MG63 (cell line): ENCODE measurements around the gene LYRM9. TPM values are rescaled to one million over a fixed set of nuclear protein-coding genes. Genes with fewer than 3 reads are reported as not detected.

Source experiments
- DNase-seq: peaks from one replicate; pipeline ENCODE4 v3.0.0-alpha.2; 2020
- H3K27me3 ChIP-seq: fragments of 250-450 bp; sonication (Bioruptor Pico); 2 replicates; pipeline ENCODE4 v1.5.1; 2020; ENCODE audit warnings: mild to moderate bottlenecking, moderate library complexity
- H3K36me3 ChIP-seq: fragments of 250-450 bp; sonication (Bioruptor Pico); 2 replicates; pipeline ENCODE4 v1.5.1; 2020; ENCODE audit warnings: mild to moderate bottlenecking, moderate library complexity
- H3K4me3 ChIP-seq: fragments of 250-450 bp; sonication (Bioruptor Pico); 2 replicates; pipeline ENCODE4 v1.5.1; 2020; ENCODE audit warnings: mild to moderate bottlenecking, moderate library complexity
- H3K9me3 ChIP-seq: fragments of 250-450 bp; sonication (Bioruptor Pico); 2 replicates; pipeline ENCODE4 v1.5.1; 2020; ENCODE audit warnings: mild to moderate bottlenecking, moderate library complexity
- total RNA-seq: library from RNA; depleted of rRNA; stranded (reverse); fragments of >200 nt; shearing (Covaris generic); gene quantifications from 2 replicates; pipeline ENCODE4 v1.2.3, GENCODE V29; 2014; ENCODE audit warnings: low replicate concordance; rRNA removed

LYRM9 gene
- 1.1 and 7.2 TPM in 2 replicates for total RNA-seq

GRCh38 chr17:27892866-27893769, at the start of gene LYRM9:
Gene LYRM9, minus strand, starts transcription at chr17:27893365. Its CDS starts 10,671 bp downstream, at chr17:27882694.
- no peaks in the 10 kb centered on the region for H3K9me3 ChIP-seq
- no peaks in the 10 kb centered on the region for H3K36me3 ChIP-seq
- peak; percentile 93 for DNase-seq
- peak within 1 kb of the TSS; percentile 78 for H3K4me3 ChIP-seq
- H3K27me3 ChIP-seq: no peaks in the 10 kb centered on the region

GRCh38 chr17:27940503-27941428, 47.6 kb upstream of the LYRM9 start:
- H3K36me3 ChIP-seq: no peaks in the 10 kb centered on the region
- no peak overlapping the region for H3K4me3 ChIP-seq
- DNase-seq: no peak
- H3K9me3 ChIP-seq: no peaks in the 10 kb centered on the region
- no peaks in the 10 kb centered on the region for H3K27me3 ChIP-seq

GRCh38 chr17:27939474-27940465, 46.6 kb upstream of the LYRM9 start:
- H3K36me3 ChIP-seq: no peaks in the 10 kb centered on the region
- no peaks in the 10 kb centered on the region for H3K27me3 ChIP-seq
- no peak for DNase-seq
- no peaks in the 10 kb centered on the region; the same call in 1 of the 2 replicates for H3K9me3 ChIP-seq
- no peak overlapping the region for H3K4me3 ChIP-seq

- no peaks in the 10 kb centered on the region for H3K27me3 ChIP-seq
These were observed 45.7 kb upstream of the LYRM9 start for GRCh38 chr17:27938864-27939263.

GRCh38 chr17:27938241-27938640, 45.1 kb upstream of the LYRM9 start:
- no peak for DNase-seq

More at GRCh38 chr17:27938864-27939263, 45.7 kb upstream of the LYRM9 start:
- H3K4me3 ChIP-seq: no peak overlapping the region
- H3K36me3 ChIP-seq: no peaks in the 10 kb centered on the region
- no peaks in the 10 kb centered on the region; the same call in none of the 2 replicates for H3K9me3 ChIP-seq
- DNase-seq: no peak

GRCh38 chr17:27937025-27937546, 43.9 kb upstream of the LYRM9 start:
- Histone ChIP-seq H3K9me3 (no peaks in the 10 kb centered on the region; the same call in none of the 2 replicates), H3K27me3 (no peaks in the 10 kb centered on the region), H3K36me3 (no peaks in the 10 kb centered on the region), H3K4me3 (no peak overlapping the region)
- DNase-seq: no peak

More at GRCh38 chr17:27938241-27938640, 45.1 kb upstream of the LYRM9 start:
- no peaks in the 10 kb centered on the region; the same call in none of the 2 replicates for H3K9me3 ChIP-seq
- no peaks in the 10 kb centered on the region for H3K36me3 ChIP-seq
- no peaks in the 10 kb centered on the region for H3K27me3 ChIP-seq
- no peak overlapping the region for H3K4me3 ChIP-seq

GRCh38 chr17:27930000-27930399, 36.8 kb upstream of the LYRM9 start:
- no peak for DNase-seq
- Histone ChIP-seq H3K27me3 (no peaks in the 10 kb centered on the region), H3K9me3 (peaks cover 2% of the 10 kb centered on the region), H3K36me3 (no peaks in the 10 kb centered on the region), H3K4me3 (no peak overlapping the region)

GRCh38 chr17:27928587-27928986, 35.4 kb upstream of the LYRM9 start:
- Histone ChIP-seq H3K9me3 (peaks cover 2% of the 10 kb centered on the region), H3K36me3 (no peaks in the 10 kb centered on the region), H3K27me3 (no peaks in the 10 kb centered on the region), H3K4me3 (no peak overlapping the region)
- no peak for DNase-seq

GRCh38 chr17:27927781-27928180, 34.6 kb upstream of the LYRM9 start:
- H3K36me3 ChIP-seq: no peaks in the 10 kb centered on the region
- H3K27me3 ChIP-seq: no peaks in the 10 kb centered on the region
- peaks cover 2% of the 10 kb centered on the region for H3K9me3 ChIP-seq
- no peak overlapping the region for H3K4me3 ChIP-seq
- no peak for DNase-seq

- H3K9me3 ChIP-seq: peaks cover 2% of the 10 kb centered on the region; the same call in 1 of the 2 replicates
- H3K36me3 ChIP-seq: no peaks in the 10 kb centered on the region
- no peaks in the 10 kb centered on the region for H3K27me3 ChIP-seq
- DNase-seq: no peak
- H3K4me3 ChIP-seq: no peak overlapping the region
These were observed 28.4 kb upstream of the LYRM9 start for GRCh38 chr17:27921599-27921998.

- no peak for DNase-seq
- H3K36me3 ChIP-seq: no peaks in the 10 kb centered on the region
- no peaks in the 10 kb centered on the region for H3K27me3 ChIP-seq
- H3K9me3 ChIP-seq: peaks cover 2% of the 10 kb centered on the region; the same call in 1 of the 2 replicates
- no peak overlapping the region for H3K4me3 ChIP-seq
These were observed 27.9 kb upstream of the LYRM9 start for GRCh38 chr17:27921077-27921476.

- Histone ChIP-seq H3K4me3 (no peak overlapping the region), H3K9me3 (peaks cover under 1% of the 10 kb centered on the region; the same call in 1 of the 2 replicates), H3K36me3 (no peaks in the 10 kb centered on the region), H3K27me3 (no peaks in the 10 kb centered on the region)
- DNase-seq: no peak
These were observed 27.4 kb upstream of the LYRM9 start for GRCh38 chr17:27920569-27920968.

- Histone ChIP-seq H3K9me3 (no peaks in the 10 kb centered on the region), H3K36me3 (no peaks in the 10 kb centered on the region), H3K27me3 (no peaks in the 10 kb centered on the region), H3K4me3 (no peak overlapping the region)
- DNase-seq: peak; percentile 20
These were observed 25.9 kb upstream of the LYRM9 start for GRCh38 chr17:27919079-27919478.

- Histone ChIP-seq H3K4me3 (no peak overlapping the region), H3K36me3 (no peaks in the 10 kb centered on the region), H3K9me3 (no peaks in the 10 kb centered on the region), H3K27me3 (no peaks in the 10 kb centered on the region)
- DNase-seq: no peak
These were observed 25.3 kb upstream of the LYRM9 start for GRCh38 chr17:27918498-27918897.

- no peak for DNase-seq
- H3K9me3 ChIP-seq: no peaks in the 10 kb centered on the region
- H3K4me3 ChIP-seq: no peak overlapping the region
- H3K36me3 ChIP-seq: no peaks in the 10 kb centered on the region
- H3K27me3 ChIP-seq: no peaks in the 10 kb centered on the region
These were observed 23.8 kb upstream of the LYRM9 start for GRCh38 chr17:27917000-27917399.

- H3K36me3 ChIP-seq: no peaks in the 10 kb centered on the region
- no peak for DNase-seq
These were observed 22.5 kb upstream of the LYRM9 start for GRCh38 chr17:27915709-27916108.

More at GRCh38 chr17:27915709-27916108, 22.5 kb upstream of the LYRM9 start:
- no peak overlapping the region for H3K4me3 ChIP-seq
- no peaks in the 10 kb centered on the region for H3K9me3 ChIP-seq
- no peaks in the 10 kb centered on the region for H3K27me3 ChIP-seq
